Suprapubic skin (tissue), 4 donors: ENCODE data around the gene GPX5.

Experiments used
- CTCF ChIP-seq, 2 donors: fragments of 200-600 bp in 1 of 2; fragments of 450-650 bp in 1 of 2; sonication (generic) in 1 of 2; IDR thresholded peaks; one replicate each; pipeline ENCODE4 v1.5.1; 2016 to 2019; ENCODE audit warnings: antibody characterized with exemption in 2 of 2, mild to moderate bottlenecking in 1 of 2, moderate library complexity in 1 of 2
- EP300 ChIP-seq: sonication (generic); formaldehyde crosslinking; IDR thresholded peaks from one replicate; pipeline ENCODE4 v1.6.1; 2017; ENCODE audit warnings: antibody characterized with exemption
- POLR2AphosphoS5 ChIP-seq, 3 donors: sonication (generic); formaldehyde crosslinking; IDR thresholded peaks; one replicate each; pipeline ENCODE4 v1.6.1; 2017; ENCODE audit warnings: antibody characterized with exemption in 3 of 3

- no peak for TF ChIP-seq EP300
- TF ChIP-seq CTCF (IDR thresholded peaks at IDR 0.05): no peak
- no peak for TF ChIP-seq POLR2AphosphoS5 (IDR thresholded peaks at IDR 0.05)
Measured at GRCh38 chr6:28534875-28535274, 9.2 kb downstream of the GPX5 start.
